Kidney (tissue), 14 donors: ENCODE data around the gene LENG9. TPM values are rescaled to one million over a fixed set of nuclear protein-coding genes. Genes with fewer than 3 reads are reported as not detected.

Source experiments
- DNase-seq, 5 donors: peaks; one replicate each; pipeline ENCODE4 v3.0.0-alpha.2; 2013 to 2020
- FAIRE-seq: peaks from 2 replicates; lab custom pipeline; 2012; peaks lifted over from hg19 to GRCh38; lab: Jason Lieb, UNC
- H3K27ac ChIP-seq, 2 donors: one replicate each; pipeline ENCODE4 v1.7.0; 2013; ENCODE audit warnings: low read depth in 2 of 2, low read length in 2 of 2, inconsistent platforms in 1 of 2
- H3K27me3 ChIP-seq: one replicate; pipeline ENCODE4 v1.7.1; 2013; ENCODE audit warnings: low read length, inconsistent platforms; ENCODE audit not compliant: control insufficient read depth, insufficient read depth
- H3K36me3 ChIP-seq, 3 donors: one replicate each; pipeline versions ENCODE4 v1.7.0 to v1.7.1; 2013; ENCODE audit warnings: low read length in 3 of 3, control low read depth in 1 of 3, inconsistent platforms in 1 of 3; ENCODE audit not compliant: insufficient read depth in 3 of 3, control insufficient read depth in 2 of 3
- H3K4me1 ChIP-seq, 3 donors: one replicate each; pipeline versions ENCODE4 v1.7.0 to v1.7.1; 2013; ENCODE audit warnings: low read length in 3 of 3, inconsistent platforms in 1 of 3, low read depth in 1 of 3; ENCODE audit not compliant: control insufficient read depth in 2 of 3, insufficient read depth in 2 of 3
- H3K4me3 ChIP-seq, 3 donors: one replicate each; pipeline versions ENCODE4 v1.7.0 to v1.8.1; 2013; ENCODE audit warnings: low read length in 3 of 3, control low read depth in 1 of 3, inconsistent platforms in 1 of 3
- H3K9ac ChIP-seq, 3 donors: one replicate each; pipeline versions ENCODE4 v1.7.0 to v1.7.1; 2013; ENCODE audit warnings: low read length in 3 of 3, control low read depth in 1 of 3, inconsistent platforms in 1 of 3
- H3K9me3 ChIP-seq, 3 donors: one replicate each; pipeline versions ENCODE4 v1.7.0 to v1.7.1; 2013; ENCODE audit warnings: low read length in 3 of 3, control low read depth in 1 of 3, inconsistent platforms in 1 of 3; ENCODE audit not compliant: control insufficient read depth in 2 of 3, insufficient read depth in 1 of 3
- intact Hi-C: fragments of 100-400 bp; cut with DNase I; formaldehyde crosslinking; loops from one replicate; pipeline ENCODE4 v1.11.1; 2022
- polyA plus RNA-seq: library from polyadenylated mRNA; stranded (reverse); fragments of 350-450 nt; fragmentation: Illumina TruSeq; extraction: RNeasy Lipid Tissue Mini Kit (QIAGEN cat#74804); gene quantifications from one replicate; pipeline ENCODE4 v1.2.3, GENCODE V29; 2014; ENCODE audit warnings: low read depth, low replicate concordance; ENCODE audit not compliant: insufficient read depth
- total RNA-seq: library from RNA; stranded (reverse); fragmentation: NEBNext Ultra II Directional; extraction: Animal tissue kit (Norgen Biotek cat#: 25700); gene quantifications from one replicate; pipeline ENCODE4 v1.2.1, GENCODE V29; 2021
- TF ChIP-seq, protein P1 (sequence below): IDR thresholded peaks from 3 replicates; pipeline ENCODE4 v1.5.1; 2012; ENCODE audit warnings: mild to moderate bottlenecking, moderate library complexity, borderline replicate concordance; ENCODE audit not compliant: insufficient read depth; ENCODE audit errors: extremely low read depth
- donor health status: control.
- donor health status: control.
- donor health status: control.
- donor health status: control.
- donor health status: control.
- donor health status: DM: yes; HTN: yes; CAD: no.
- donor health status: Normal renal cell carcinoma (clear cell type).

Gene LENG9
- total and polyA plus RNA-seq, 2 donors from 2014 or later, result 2.0 to 6.8 TPM

GRCh38 chr19:54454781-54455675 lies 8.6 kb downstream of the LENG9 start:
- no peaks in the 10 kb centered on the region for H3K27me3 ChIP-seq
- TF ChIP-seq, protein P1, sequence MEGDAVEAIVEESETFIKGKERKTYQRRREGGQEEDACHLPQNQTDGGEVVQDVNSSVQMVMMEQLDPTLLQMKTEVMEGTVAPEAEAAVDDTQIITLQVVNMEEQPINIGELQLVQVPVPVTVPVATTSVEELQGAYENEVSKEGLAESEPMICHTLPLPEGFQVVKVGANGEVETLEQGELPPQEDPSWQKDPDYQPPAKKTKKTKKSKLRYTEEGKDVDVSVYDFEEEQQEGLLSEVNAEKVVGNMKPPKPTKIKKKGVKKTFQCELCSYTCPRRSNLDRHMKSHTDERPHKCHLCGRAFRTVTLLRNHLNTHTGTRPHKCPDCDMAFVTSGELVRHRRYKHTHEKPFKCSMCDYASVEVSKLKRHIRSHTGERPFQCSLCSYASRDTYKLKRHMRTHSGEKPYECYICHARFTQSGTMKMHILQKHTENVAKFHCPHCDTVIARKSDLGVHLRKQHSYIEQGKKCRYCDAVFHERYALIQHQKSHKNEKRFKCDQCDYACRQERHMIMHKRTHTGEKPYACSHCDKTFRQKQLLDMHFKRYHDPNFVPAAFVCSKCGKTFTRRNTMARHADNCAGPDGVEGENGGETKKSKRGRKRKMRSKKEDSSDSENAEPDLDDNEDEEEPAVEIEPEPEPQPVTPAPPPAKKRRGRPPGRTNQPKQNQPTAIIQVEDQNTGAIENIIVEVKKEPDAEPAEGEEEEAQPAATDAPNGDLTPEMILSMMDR, result no peak

GRCh38 chr19:54453921-54454780 lies 9.4 kb downstream of the LENG9 start:
- H3K4me1 ChIP-seq, result peaks cover 0 to 14% (median 12%) of the 10 kb centered on the region in 3 donors
- H3K27ac ChIP-seq, result no peak overlapping the region
- no peak overlapping the region for H3K4me3 ChIP-seq
- peaks cover 8 to 65% (median 52%) of the 10 kb centered on the region in 3 donors for H3K36me3 ChIP-seq
- FAIRE-seq (no peak), DNase-seq (no peak)
- TF ChIP-seq, protein P1, result no peak
- H3K9ac ChIP-seq, result no peak overlapping the region
- no peaks in the 10 kb centered on the region for H3K9me3 ChIP-seq
- intact Hi-C loops, result no loop called here
- no peaks in the 10 kb centered on the region for H3K27me3 ChIP-seq

More at GRCh38 chr19:54454781-54455675, 8.6 kb downstream of the LENG9 start:
- Histone ChIP-seq H3K9ac (no peak overlapping the region), H3K9me3 (no peaks in the 10 kb centered on the region), H3K36me3 (peaks cover 8 to 69% (median 59%) of the 10 kb centered on the region in 3 donors), H3K4me1 (peaks cover 0 to 13% (median 12%) of the 10 kb centered on the region in 3 donors), H3K27ac (no peak overlapping the region), H3K4me3 (no peak overlapping the region)
- intact Hi-C loops, result no loop called here
- FAIRE-seq, result no peak
- peak in 1 of 5 donors; percentile 69 for DNase-seq

DNA sequence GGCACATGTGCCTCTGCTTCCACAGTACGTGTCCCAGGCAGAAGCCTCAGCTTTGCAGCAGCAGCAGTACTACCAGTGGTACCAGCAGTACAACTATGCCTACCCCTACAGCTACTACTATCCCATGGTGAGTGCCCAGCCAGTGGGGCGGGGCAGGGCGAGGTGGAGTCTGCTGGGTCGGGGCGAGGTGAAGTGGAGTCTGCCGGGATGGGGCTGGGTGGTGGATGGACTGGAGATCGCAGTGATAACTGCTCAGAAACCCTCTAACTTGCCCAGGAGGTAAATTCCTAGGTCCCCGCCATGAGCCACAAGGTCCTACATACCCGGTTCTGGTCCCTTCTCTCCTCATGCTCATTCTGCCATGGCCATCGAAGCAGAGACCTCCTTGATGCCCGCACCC lies 11.0 kb downstream of the LENG9 start:
- DNase-seq (peak in 1 of 5 donors; percentile 61), FAIRE-seq (no peak)
- Histone ChIP-seq H3K9me3 (no peaks in the 10 kb centered on the region), H3K9ac (no peak overlapping the region), H3K36me3 (peaks cover 5 to 50% (median 37%) of the 10 kb centered on the region in 3 donors), H3K27ac (no peak overlapping the region), H3K27me3 (no peaks in the 10 kb centered on the region), H3K4me3 (no peak overlapping the region), H3K4me1 (peaks cover 0 to 14% (median 12%) of the 10 kb centered on the region in 3 donors)
- TF ChIP-seq, protein P1, result no peak
- intact Hi-C loops, result no loop called here
